ENCODE data around the gene SRRM5. TPM values are rescaled to one million over a fixed set of nuclear protein-coding genes. Genes with fewer than 3 reads are reported as not detected.

The SRRM5 gene
- total RNA-seq, 1 experiment from 2014 or later = not detected

GRCh38 chr19:43634872-43635560 lies 23.1 kb downstream of the SRRM5 start:
- DNase-seq (ENCODE audit: low read depth, low spot score) (no peak), ATAC-seq (no peak)
- TF ChIP-seq SP1 (IDR thresholded peaks at IDR 0.05; ENCODE audit: low read depth) = no peak
- TF ChIP-seq, protein P1, sequence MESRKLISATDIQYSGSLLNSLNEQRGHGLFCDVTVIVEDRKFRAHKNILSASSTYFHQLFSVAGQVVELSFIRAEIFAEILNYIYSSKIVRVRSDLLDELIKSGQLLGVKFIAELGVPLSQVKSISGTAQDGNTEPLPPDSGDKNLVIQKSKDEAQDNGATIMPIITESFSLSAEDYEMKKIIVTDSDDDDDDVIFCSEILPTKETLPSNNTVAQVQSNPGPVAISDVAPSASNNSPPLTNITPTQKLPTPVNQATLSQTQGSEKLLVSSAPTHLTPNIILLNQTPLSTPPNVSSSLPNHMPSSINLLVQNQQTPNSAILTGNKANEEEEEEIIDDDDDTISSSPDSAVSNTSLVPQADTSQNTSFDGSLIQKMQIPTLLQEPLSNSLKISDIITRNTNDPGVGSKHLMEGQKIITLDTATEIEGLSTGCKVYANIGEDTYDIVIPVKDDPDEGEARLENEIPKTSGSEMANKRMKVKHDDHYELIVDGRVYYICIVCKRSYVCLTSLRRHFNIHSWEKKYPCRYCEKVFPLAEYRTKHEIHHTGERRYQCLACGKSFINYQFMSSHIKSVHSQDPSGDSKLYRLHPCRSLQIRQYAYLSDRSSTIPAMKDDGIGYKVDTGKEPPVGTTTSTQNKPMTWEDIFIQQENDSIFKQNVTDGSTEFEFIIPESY (IDR thresholded peaks at IDR 0.05; ENCODE audit: extremely low read depth, insufficient replicate concordance, low read length) = no peak
- TF ChIP-seq, protein P2, sequence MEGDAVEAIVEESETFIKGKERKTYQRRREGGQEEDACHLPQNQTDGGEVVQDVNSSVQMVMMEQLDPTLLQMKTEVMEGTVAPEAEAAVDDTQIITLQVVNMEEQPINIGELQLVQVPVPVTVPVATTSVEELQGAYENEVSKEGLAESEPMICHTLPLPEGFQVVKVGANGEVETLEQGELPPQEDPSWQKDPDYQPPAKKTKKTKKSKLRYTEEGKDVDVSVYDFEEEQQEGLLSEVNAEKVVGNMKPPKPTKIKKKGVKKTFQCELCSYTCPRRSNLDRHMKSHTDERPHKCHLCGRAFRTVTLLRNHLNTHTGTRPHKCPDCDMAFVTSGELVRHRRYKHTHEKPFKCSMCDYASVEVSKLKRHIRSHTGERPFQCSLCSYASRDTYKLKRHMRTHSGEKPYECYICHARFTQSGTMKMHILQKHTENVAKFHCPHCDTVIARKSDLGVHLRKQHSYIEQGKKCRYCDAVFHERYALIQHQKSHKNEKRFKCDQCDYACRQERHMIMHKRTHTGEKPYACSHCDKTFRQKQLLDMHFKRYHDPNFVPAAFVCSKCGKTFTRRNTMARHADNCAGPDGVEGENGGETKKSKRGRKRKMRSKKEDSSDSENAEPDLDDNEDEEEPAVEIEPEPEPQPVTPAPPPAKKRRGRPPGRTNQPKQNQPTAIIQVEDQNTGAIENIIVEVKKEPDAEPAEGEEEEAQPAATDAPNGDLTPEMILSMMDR (IDR thresholded peaks at IDR 0.05 in 2 of 3, conservative IDR thresholded peaks at IDR 0.05 in 1 of 3; ENCODE audit: borderline replicate concordance in 1 of 3, insufficient read depth in 1 of 3, low read depth in 2 of 3, low read length in 2 of 3) = no peak
- no peak for TF ChIP-seq YY1 (IDR thresholded peaks at IDR 0.05; ENCODE audit: extremely low read depth, insufficient replicate concordance, low read depth, low read length)
- TF ChIP-seq RAD21 (IDR thresholded peaks at IDR 0.05; ENCODE audit: low read depth) = no peak
- TF ChIP-seq CEBPB (IDR thresholded peaks at IDR 0.05; ENCODE audit: low read depth) = no peak
- no peak for TF ChIP-seq EZH2phosphoT487 (IDR thresholded peaks at IDR 0.05; ENCODE audit: borderline replicate concordance)
- no peak for TF ChIP-seq ELF1 (IDR thresholded peaks at IDR 0.05; ENCODE audit: borderline replicate concordance, low read depth)
- no peak for TF ChIP-seq JUND (IDR thresholded peaks at IDR 0.05)
- TF ChIP-seq CBX3 (IDR thresholded peaks at IDR 0.05; ENCODE audit: low read depth) = no peak
- TF ChIP-seq EZH2 (IDR thresholded peaks at IDR 0.05) = no peak
- no peak for TF ChIP-seq MAX (IDR thresholded peaks at IDR 0.05)
- no peak for TF ChIP-seq POLR2AphosphoS5 (IDR thresholded peaks at IDR 0.05; ENCODE audit: low read depth, low read length)
- no peak for TF ChIP-seq ZNF274 (IDR thresholded peaks at IDR 0.05; ENCODE audit: low read depth, low read length)
- TF ChIP-seq, protein P3, sequence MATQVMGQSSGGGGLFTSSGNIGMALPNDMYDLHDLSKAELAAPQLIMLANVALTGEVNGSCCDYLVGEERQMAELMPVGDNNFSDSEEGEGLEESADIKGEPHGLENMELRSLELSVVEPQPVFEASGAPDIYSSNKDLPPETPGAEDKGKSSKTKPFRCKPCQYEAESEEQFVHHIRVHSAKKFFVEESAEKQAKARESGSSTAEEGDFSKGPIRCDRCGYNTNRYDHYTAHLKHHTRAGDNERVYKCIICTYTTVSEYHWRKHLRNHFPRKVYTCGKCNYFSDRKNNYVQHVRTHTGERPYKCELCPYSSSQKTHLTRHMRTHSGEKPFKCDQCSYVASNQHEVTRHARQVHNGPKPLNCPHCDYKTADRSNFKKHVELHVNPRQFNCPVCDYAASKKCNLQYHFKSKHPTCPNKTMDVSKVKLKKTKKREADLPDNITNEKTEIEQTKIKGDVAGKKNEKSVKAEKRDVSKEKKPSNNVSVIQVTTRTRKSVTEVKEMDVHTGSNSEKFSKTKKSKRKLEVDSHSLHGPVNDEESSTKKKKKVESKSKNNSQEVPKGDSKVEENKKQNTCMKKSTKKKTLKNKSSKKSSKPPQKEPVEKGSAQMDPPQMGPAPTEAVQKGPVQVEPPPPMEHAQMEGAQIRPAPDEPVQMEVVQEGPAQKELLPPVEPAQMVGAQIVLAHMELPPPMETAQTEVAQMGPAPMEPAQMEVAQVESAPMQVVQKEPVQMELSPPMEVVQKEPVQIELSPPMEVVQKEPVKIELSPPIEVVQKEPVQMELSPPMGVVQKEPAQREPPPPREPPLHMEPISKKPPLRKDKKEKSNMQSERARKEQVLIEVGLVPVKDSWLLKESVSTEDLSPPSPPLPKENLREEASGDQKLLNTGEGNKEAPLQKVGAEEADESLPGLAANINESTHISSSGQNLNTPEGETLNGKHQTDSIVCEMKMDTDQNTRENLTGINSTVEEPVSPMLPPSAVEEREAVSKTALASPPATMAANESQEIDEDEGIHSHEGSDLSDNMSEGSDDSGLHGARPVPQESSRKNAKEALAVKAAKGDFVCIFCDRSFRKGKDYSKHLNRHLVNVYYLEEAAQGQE (IDR thresholded peaks at IDR 0.05; ENCODE audit: low read depth) = no peak
- TF ChIP-seq, protein P4, sequence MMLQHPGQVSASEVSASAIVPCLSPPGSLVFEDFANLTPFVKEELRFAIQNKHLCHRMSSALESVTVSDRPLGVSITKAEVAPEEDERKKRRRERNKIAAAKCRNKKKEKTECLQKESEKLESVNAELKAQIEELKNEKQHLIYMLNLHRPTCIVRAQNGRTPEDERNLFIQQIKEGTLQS (IDR thresholded peaks at IDR 0.05) = no peak
- no peaks in the 10 kb centered on the region for H3K79me2 ChIP-seq (ENCODE audit: insufficient read depth, low read length)
- H3K4me2 ChIP-seq (ENCODE audit: low read length) = no peak overlapping the region
- H3K4me3 ChIP-seq (replicated peaks in 1 of 2; ENCODE audit: low read depth in 1 of 2, low read length in 2 of 2) = no peak overlapping the region
- no peak overlapping the region for H3K9ac ChIP-seq (ENCODE audit: low read length)
- H3K27me3 ChIP-seq (ENCODE audit: insufficient read depth, low read length) = peaks cover 7% of the 10 kb centered on the region; the same call in 1 of the 2 replicates
- H2AFZ ChIP-seq (ENCODE audit: low read depth, low read length, poor library complexity, severe bottlenecking) = no peak overlapping the region
- ChIA-PET RAD21 (ENCODE audit: low non-redundant PET in 1 of 2, low total read pairs in 2 of 2, uncharacterized antibody in 2 of 2, unreplicated experiment in 2 of 2) (no interaction called here), CTCF (no interaction called here), POLR2A (no interaction called here)
- H3K9me2 ChIP-seq (ENCODE audit: insufficient read depth) = no peaks in the 10 kb centered on the region
- no peaks in the 10 kb centered on the region for H3K36me3 ChIP-seq (ENCODE audit: control insufficient read depth in 1 of 2, insufficient read depth in 2 of 2, low read length in 2 of 2)
- intact Hi-C loops (cut with micrococcal nuclease) = no loop called here
- H3K27ac ChIP-seq (ENCODE audit: low read depth, low read length) = no peak overlapping the region
- no TSS peak for BruUV-seq (replicated peaks)
- no peaks in the 10 kb centered on the region for H3K9me3 ChIP-seq (ENCODE audit: control insufficient read depth in 1 of 2, insufficient read depth in 1 of 2, low read depth in 1 of 2, low read length in 2 of 2)
- H4K20me1 ChIP-seq (ENCODE audit: insufficient read depth) = no peaks in the 10 kb centered on the region
- H3K4me1 ChIP-seq (ENCODE audit: control insufficient read depth in 1 of 2, insufficient read depth in 2 of 2, low read length in 2 of 2) = peaks cover 8 to 29% of the 10 kb centered on the region in 2 experiments

Measured in HCT116 (cell line).